IMR-90 (cell line): ENCODE measurements around the gene C11orf21. TPM values are rescaled to one million over a fixed set of nuclear protein-coding genes. Genes with fewer than 3 reads are reported as not detected.

Experiments
- ATAC-seq: fragments of 200-7000 bp; cut with Tn5 transposase; 2 replicates; pipeline ENCODE4 v1.9.1; 2020; ENCODE audit warnings: low read depth, mild to moderate bottlenecking, moderate library complexity
- BruUV-seq: library from RNA; stranded (reverse); fragments of 400-500 nt; replicated peaks from 2 replicates; lab custom pipeline; 2021; lab: Mats Ljungman, UMichigan
- CTCF ChIA-PET: fragments of 300-600 bp; formaldehyde crosslinking; extraction: SDS; loops from one replicate; lab custom pipeline; 2021; ENCODE audit warnings: antibody characterized with exemption; lab: Yijun Ruan, JAX
- POLR2A ChIA-PET: fragments of 300-600 bp; sonication (Branson Sonifier 250); formaldehyde crosslinking; loops from one replicate; lab custom pipeline; 2022; ENCODE audit warnings: antibody characterized with exemption; ENCODE audit not compliant: unreplicated experiment; lab: Charles Lee
- DNase-seq: peaks from one replicate; pipeline ENCODE4 v3.0.0; 2013
- H2AFZ ChIP-seq: replicated peaks from 2 replicates; pipeline ENCODE3; 2013; ENCODE audit warnings: low read length, mild to moderate bottlenecking; ENCODE audit not compliant: poor library complexity
- H2AK5ac ChIP-seq: 2 replicates; pipeline ENCODE4 v1.6.1; 2013; ENCODE audit warnings: low read depth, low read length, inconsistent platforms
- H2AK9ac ChIP-seq: replicated peaks from 2 replicates; pipeline ENCODE3; 2013; ENCODE audit warnings: mild to moderate bottlenecking, low read depth, low read length, moderate library complexity; ENCODE audit not compliant: poor library complexity
- H2BK120ac ChIP-seq: 2 replicates; pipeline ENCODE4 v1.6.1; 2013; ENCODE audit warnings: low read depth, low read length, inconsistent platforms
- H2BK15ac ChIP-seq: 3 replicates; pipeline ENCODE4 v1.6.1; 2013; ENCODE audit warnings: low read depth, low read length, inconsistent platforms
- H2BK20ac ChIP-seq: 2 replicates; pipeline ENCODE4 v1.6.1; 2013; ENCODE audit warnings: low read depth, mild to moderate bottlenecking, inconsistent platforms, low read length, moderate library complexity
- H2BK5ac ChIP-seq: 2 replicates; pipeline ENCODE4 v1.6.1; 2013; ENCODE audit warnings: mild to moderate bottlenecking, low read depth, low read length, inconsistent platforms; ENCODE audit not compliant: poor library complexity, severe bottlenecking
- H3K14ac ChIP-seq: replicated peaks from 2 replicates; pipeline ENCODE4 v1.6.1; 2013; ENCODE audit warnings: low read depth, low read length, inconsistent platforms
- H3K18ac ChIP-seq: 2 replicates; pipeline ENCODE4 v1.6.1; 2013; ENCODE audit warnings: low read depth, low read length, control low read depth
- H3K23ac ChIP-seq: 2 replicates; pipeline ENCODE4 v1.6.1; 2013; ENCODE audit warnings: low read depth, low read length, inconsistent platforms
- H3K27ac ChIP-seq: 2 replicates; pipeline ENCODE4 v1.5.1; 2013; ENCODE audit warnings: mild to moderate bottlenecking, control low read depth, low read length; ENCODE audit not compliant: insufficient read depth
- H3K27me3 ChIP-seq: 2 replicates; pipeline ENCODE4 v1.6.1; 2013; ENCODE audit warnings: low read length; ENCODE audit not compliant: control insufficient read depth, insufficient read depth
- H3K36me3 ChIP-seq: 2 replicates; pipeline ENCODE4 v1.6.1; 2013; ENCODE audit warnings: low read length, mixed read lengths; ENCODE audit not compliant: control insufficient read depth, insufficient read depth
- H3K4ac ChIP-seq: 2 replicates; pipeline ENCODE4 v1.6.1; 2013; ENCODE audit warnings: low read depth, low read length, inconsistent platforms
- H3K4me1 ChIP-seq: 2 replicates; pipeline ENCODE4 v1.6.1; 2013; ENCODE audit warnings: low read length, mixed read lengths; ENCODE audit not compliant: control insufficient read depth, insufficient read depth
- H3K4me2 ChIP-seq: 2 replicates; pipeline ENCODE4 v1.6.1; 2013; ENCODE audit warnings: low read depth, mild to moderate bottlenecking, control low read depth, low read length, moderate library complexity
- H3K4me3 ChIP-seq: 2 replicates; pipeline ENCODE4 v1.5.1; 2013; ENCODE audit warnings: low read depth, mild to moderate bottlenecking, control low read depth, low read length, moderate library complexity; ENCODE audit not compliant: insufficient read depth
- H3K56ac ChIP-seq: 2 replicates; pipeline ENCODE4 v1.6.1; 2013; ENCODE audit warnings: low read length, inconsistent platforms; ENCODE audit not compliant: insufficient read depth; ENCODE audit errors: extremely low read depth
- H3K79me1 ChIP-seq, 2 experiments: 2 replicates each; pipeline ENCODE4 v1.6.1; 2013; ENCODE audit warnings: low read length in 2 of 2, inconsistent platforms in 1 of 2, low read depth in 1 of 2
- H3K9ac ChIP-seq: 2 replicates; pipeline ENCODE4 v1.6.1; 2013; ENCODE audit warnings: low read depth, low read length, control low read depth
- H3K9me1 ChIP-seq: 2 replicates; pipeline ENCODE4 v1.6.1; 2013; ENCODE audit warnings: low read length, inconsistent platforms; ENCODE audit not compliant: insufficient read depth
- H3K9me3 ChIP-seq: 2 replicates; pipeline ENCODE4 v1.6.1; 2013; ENCODE audit warnings: low read length; ENCODE audit not compliant: control insufficient read depth, insufficient read depth
- H4K20me1 ChIP-seq: 2 replicates; pipeline ENCODE4 v1.6.1; 2013; ENCODE audit warnings: low read length, inconsistent platforms; ENCODE audit not compliant: insufficient read depth
- H4K5ac ChIP-seq: 2 replicates; pipeline ENCODE4 v1.6.1; 2013; ENCODE audit warnings: mild to moderate bottlenecking, low read depth, low read length, control low read depth
- H4K8ac ChIP-seq, 2 experiments: 2 replicates each; pipeline ENCODE4 v1.6.1; 2013; ENCODE audit warnings: low read depth in 2 of 2, low read length in 2 of 2, control low read depth in 1 of 2, inconsistent platforms in 1 of 2
- H4K91ac ChIP-seq: 2 replicates; pipeline ENCODE4 v1.6.1; 2013; ENCODE audit warnings: low read depth, low read length, inconsistent platforms; ENCODE audit not compliant: insufficient read depth
- CEBPB ChIP-seq: IDR thresholded peaks from 2 replicates; pipeline ENCODE4 v1.6.1; 2012; ENCODE audit warnings: low read depth, low read length, improper control_type of control experiment
- MXI1 ChIP-seq: IDR thresholded peaks from 2 replicates; pipeline ENCODE4 v1.6.1; 2012; ENCODE audit warnings: low read depth, mild to moderate bottlenecking, low read length, moderate library complexity, borderline replicate concordance
- RCOR1 ChIP-seq: IDR thresholded peaks from 2 replicates; pipeline ENCODE4 v1.6.1; 2012; ENCODE audit warnings: mild to moderate bottlenecking, low read length, improper control_type of control experiment; ENCODE audit not compliant: insufficient replicate concordance
- WGBS, 2 experiments: methylation state at CpG; one replicate each; pipeline versions ENCODE4 v1.1.5 to v1.1.7; 2013; ENCODE audit warnings: missing lambda C conversion rate in 2 of 2; ENCODE audit not compliant: insufficient read length in 1 of 2; ENCODE audit errors: extremely low coverage in 2 of 2; 5-methylcytosine and 5-hydroxymethylcytosine counted together
- dilution Hi-C: fragments of 300-500 bp; cut with HindIII; formaldehyde crosslinking; loops from one replicate; pipeline ENCODE4 v1.14.3; 2018; ENCODE audit warnings: low sequenced_read_pairs; ENCODE audit not compliant: unreplicated experiment
- in situ Hi-C: fragments of 300-500 bp; cut with MboI; formaldehyde crosslinking; loops from 3 replicates; pipeline ENCODE4 v1.14.3; 2019; ENCODE audit warnings: low sequenced_read_pairs, inconsistent platforms, mixed read lengths
- intact Hi-C: fragments of 100-400 bp; cut with micrococcal nuclease; formaldehyde crosslinking; loops from 2 replicates; pipeline ENCODE4 v1.10.0; 2022
- polyA plus RNA-seq, 3 experiments: library from polyadenylated mRNA; depleted of rRNA; stranded (reverse); fragments of >200 nt; gene quantifications; 2 replicates each; pipeline ENCODE4 v1.2.3, GENCODE V29; 2012; ENCODE audit warnings: low replicate concordance in 1 of 3
- total RNA-seq: library from RNA; depleted of rRNA; stranded (reverse); fragments of >200 nt; gene quantifications from 2 replicates; pipeline ENCODE4 v1.2.3, GENCODE V29; 2012

Gene C11orf21
- total and polyA plus RNA-seq, 2 of the 4 experiments (the other 2 are of a cell fraction) = not detected

- no peaks in the 10 kb centered on the region for H3K79me1 ChIP-seq
- no peak overlapping the region for H4K8ac ChIP-seq
- no peaks in the 10 kb centered on the region for H4K20me1 ChIP-seq
- intact Hi-C loops = no loop called here
- H2BK20ac ChIP-seq = no peak overlapping the region
- H2BK120ac ChIP-seq = no peak overlapping the region
- H3K4me3 ChIP-seq = no peak overlapping the region
- BruUV-seq = no TSS peak
- H3K56ac ChIP-seq = no peak overlapping the region
- H3K4ac ChIP-seq = no peak overlapping the region
- DNase-seq = no peak
- peak overlapping the region; percentile 75 for H2AFZ ChIP-seq
- ChIA-PET POLR2A (no interaction called here), CTCF (no interaction called here)
- no peak overlapping the region for H3K23ac ChIP-seq
- H3K27me3 ChIP-seq = peaks cover 79% of the 10 kb centered on the region
- no peak overlapping the region for H3K14ac ChIP-seq
- H3K27ac ChIP-seq = no peak overlapping the region
- no peak overlapping the region for H2AK9ac ChIP-seq
- in situ Hi-C loops = no loop called here
- no peak overlapping the region for H3K18ac ChIP-seq
- dilution Hi-C loops = no loop called here
- no peaks in the 10 kb centered on the region for H3K4me1 ChIP-seq
- 2% methylated on average over 40 of the region's 89 CpGs; no CpG with 5 or more reads in 1 of the 2 experiments for WGBS, 2 experiments
- no peaks in the 10 kb centered on the region for H3K36me3 ChIP-seq
- TF ChIP-seq RCOR1 (no peak), MXI1 (no peak), CEBPB (0 out of 2 replicates have a peak, but pooled peaks have one; percentile 11)
- H4K91ac ChIP-seq = no peak overlapping the region
- peak overlapping the region; percentile 16; the same call in 1 of the 2 replicates for H3K4me2 ChIP-seq
- H3K9ac ChIP-seq = no peak overlapping the region
- H2AK5ac ChIP-seq = no peak overlapping the region
- no peak overlapping the region for H2BK15ac ChIP-seq
- peak; percentile 36 for ATAC-seq
- H4K5ac ChIP-seq = no peak overlapping the region
- no peak overlapping the region for H2BK5ac ChIP-seq
- H3K9me1 ChIP-seq = no peaks in the 10 kb centered on the region
- no peaks in the 10 kb centered on the region for H3K9me3 ChIP-seq
Measured at GRCh38 chr11:2268729-2269600, 32.8 kb downstream of the C11orf21 start.
